HepG2 (cell line): ENCODE results near the gene SDC1.

ENCODE experiments used
- AGO1 ChIP-seq: fragments of 200-400 bp; formaldehyde crosslinking; IDR thresholded peaks from 2 replicates; pipeline ENCODE4 v1.6.1; 2017; ENCODE audit warnings: mild to moderate bottlenecking, low read depth, low read length, moderate library complexity; ENCODE audit not compliant: poor library complexity, severe bottlenecking
- ETV5 ChIP-seq: IDR thresholded peaks from 2 replicates; pipeline ENCODE4 v1.6.1; 2018; ENCODE audit warnings: missing biosample characterization, missing genetic modification reagents, inconsistent platforms, borderline replicate concordance
- FOXK2 ChIP-seq: fragments of 450-650 bp; IDR thresholded peaks from 2 replicates; pipeline ENCODE4 v1.6.1; 2016
- GLI4 ChIP-seq: sonication (generic); formaldehyde crosslinking; IDR thresholded peaks from 2 replicates; pipeline ENCODE4 v1.5.1; 2020; ENCODE audit warnings: missing genetic modification reagents, mild to moderate bottlenecking, moderate library complexity, borderline replicate concordance
- PTBP1 ChIP-seq: fragments of 200-400 bp; formaldehyde crosslinking; IDR thresholded peaks from 2 replicates; pipeline ENCODE4 v1.6.1; 2018; ENCODE audit warnings: low read length, low read depth; ENCODE audit not compliant: poor library complexity, severe bottlenecking
- ZNF792 ChIP-seq: IDR thresholded peaks from 2 replicates; pipeline ENCODE4 v1.6.1; 2016
- TF ChIP-seq, protein P1 (sequence below): sonication (generic); formaldehyde crosslinking; conservative IDR thresholded peaks from 2 replicates; pipeline ENCODE4 v1.4.0; 2020; ENCODE audit warnings: missing genetic modification reagents

DNA sequence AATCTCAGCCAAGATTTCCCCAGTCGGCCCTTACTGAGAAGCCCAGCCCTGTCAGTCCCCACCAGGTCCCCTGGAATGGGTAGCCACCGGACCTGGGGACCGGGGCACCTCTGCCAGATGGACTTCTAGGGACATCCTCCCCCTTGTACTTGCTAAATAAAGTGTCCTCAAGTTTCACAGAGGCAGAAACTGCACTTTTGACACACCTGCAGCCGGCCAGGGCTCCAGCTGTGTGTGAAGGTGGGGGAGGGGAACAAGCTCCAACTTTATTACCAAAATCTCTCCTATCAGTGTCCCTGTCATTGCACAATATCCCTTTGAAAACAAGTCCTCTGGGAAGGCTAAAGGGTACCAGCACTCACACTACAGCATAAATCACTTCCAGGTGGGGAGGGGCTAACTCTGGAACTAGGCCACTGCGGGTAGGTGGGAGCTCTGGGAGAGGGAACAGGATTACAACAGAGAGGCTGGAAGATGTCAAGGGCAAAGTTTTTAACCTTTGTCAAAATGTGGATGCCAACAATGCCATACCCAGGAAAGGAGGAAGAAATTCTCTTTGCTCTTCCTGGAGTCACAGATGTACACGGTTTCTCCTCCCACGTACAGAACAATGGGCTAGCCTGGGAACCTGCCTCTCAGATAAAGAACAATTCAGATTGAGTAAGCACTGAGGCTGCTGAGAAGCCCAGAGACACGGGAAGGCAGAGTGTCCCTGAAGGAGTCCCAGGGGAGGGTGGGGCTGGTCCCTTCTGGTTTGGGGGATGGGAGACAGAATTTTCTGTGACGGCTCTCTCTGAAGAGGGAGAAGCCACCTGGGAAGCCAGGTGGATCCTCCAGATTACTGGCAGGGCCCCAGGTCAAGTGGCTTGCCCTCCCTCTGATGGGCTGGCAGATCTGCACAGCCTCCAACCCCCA, 11.0 kb downstream of the SDC1 start:
- no peak for TF ChIP-seq AGO1
- no peak for TF ChIP-seq PTBP1
- TF ChIP-seq ZNF792 (CRISPR knock-in tag) = peak; percentile 74
- TF ChIP-seq, protein P1, sequence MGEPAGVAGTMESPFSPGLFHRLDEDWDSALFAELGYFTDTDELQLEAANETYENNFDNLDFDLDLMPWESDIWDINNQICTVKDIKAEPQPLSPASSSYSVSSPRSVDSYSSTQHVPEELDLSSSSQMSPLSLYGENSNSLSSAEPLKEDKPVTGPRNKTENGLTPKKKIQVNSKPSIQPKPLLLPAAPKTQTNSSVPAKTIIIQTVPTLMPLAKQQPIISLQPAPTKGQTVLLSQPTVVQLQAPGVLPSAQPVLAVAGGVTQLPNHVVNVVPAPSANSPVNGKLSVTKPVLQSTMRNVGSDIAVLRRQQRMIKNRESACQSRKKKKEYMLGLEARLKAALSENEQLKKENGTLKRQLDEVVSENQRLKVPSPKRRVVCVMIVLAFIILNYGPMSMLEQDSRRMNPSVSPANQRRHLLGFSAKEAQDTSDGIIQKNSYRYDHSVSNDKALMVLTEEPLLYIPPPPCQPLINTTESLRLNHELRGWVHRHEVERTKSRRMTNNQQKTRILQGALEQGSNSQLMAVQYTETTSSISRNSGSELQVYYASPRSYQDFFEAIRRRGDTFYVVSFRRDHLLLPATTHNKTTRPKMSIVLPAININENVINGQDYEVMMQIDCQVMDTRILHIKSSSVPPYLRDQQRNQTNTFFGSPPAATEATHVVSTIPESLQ (CRISPR knock-in tag) = no peak
- no peak for TF ChIP-seq FOXK2
- TF ChIP-seq GLI4 (CRISPR knock-in tag) = no peak
- TF ChIP-seq ETV5 = peak; percentile 68; the same call in 1 of the 2 replicates
